UCSD-AML1 (cell line): ENCODE measurements around the gene FGGY.

Experiments
- DNase-seq: peaks from one replicate; lab custom pipeline; 2025; ENCODE audit not compliant: unreplicated experiment; lab: John Stamatoyannopoulos, UW

FGGY gene

DNA sequence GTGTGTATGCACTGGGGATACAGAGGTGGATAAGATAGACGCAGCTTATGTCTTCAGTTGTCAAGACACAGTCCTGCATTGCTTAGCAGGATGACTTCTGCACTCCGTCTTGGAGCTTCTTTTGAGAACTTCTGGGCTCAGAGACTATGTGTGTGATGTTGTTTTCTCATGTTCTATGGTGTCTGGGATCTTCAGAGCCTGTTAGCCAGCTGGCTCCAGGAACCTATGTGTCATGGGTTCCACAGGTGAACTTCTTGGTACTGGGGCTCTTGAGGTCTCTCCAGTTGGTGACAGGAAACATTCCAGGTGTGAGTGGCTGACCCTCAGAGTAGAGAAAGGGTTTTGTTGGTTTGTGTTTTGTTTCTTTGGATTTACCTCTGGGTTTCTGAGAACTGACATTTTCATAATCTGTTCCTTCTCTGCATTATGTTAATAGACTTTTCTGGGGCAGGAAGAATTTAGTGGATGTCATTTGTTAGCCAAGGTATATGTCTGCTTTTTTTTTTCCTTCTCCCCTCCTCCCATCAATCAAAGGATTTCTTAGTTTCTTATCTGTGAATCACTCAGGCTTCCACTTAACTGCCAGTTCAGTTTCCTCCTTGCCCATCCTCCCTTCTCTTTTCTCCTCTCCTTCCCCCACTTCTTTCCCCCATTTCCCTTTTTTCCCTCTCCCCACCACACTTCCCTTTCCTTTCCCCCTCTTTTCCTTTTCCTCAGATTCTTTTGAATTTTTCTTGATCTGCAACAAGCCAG lies 18.1 kb downstream of the FGGY start:
- no peak for DNase-seq

DNA sequence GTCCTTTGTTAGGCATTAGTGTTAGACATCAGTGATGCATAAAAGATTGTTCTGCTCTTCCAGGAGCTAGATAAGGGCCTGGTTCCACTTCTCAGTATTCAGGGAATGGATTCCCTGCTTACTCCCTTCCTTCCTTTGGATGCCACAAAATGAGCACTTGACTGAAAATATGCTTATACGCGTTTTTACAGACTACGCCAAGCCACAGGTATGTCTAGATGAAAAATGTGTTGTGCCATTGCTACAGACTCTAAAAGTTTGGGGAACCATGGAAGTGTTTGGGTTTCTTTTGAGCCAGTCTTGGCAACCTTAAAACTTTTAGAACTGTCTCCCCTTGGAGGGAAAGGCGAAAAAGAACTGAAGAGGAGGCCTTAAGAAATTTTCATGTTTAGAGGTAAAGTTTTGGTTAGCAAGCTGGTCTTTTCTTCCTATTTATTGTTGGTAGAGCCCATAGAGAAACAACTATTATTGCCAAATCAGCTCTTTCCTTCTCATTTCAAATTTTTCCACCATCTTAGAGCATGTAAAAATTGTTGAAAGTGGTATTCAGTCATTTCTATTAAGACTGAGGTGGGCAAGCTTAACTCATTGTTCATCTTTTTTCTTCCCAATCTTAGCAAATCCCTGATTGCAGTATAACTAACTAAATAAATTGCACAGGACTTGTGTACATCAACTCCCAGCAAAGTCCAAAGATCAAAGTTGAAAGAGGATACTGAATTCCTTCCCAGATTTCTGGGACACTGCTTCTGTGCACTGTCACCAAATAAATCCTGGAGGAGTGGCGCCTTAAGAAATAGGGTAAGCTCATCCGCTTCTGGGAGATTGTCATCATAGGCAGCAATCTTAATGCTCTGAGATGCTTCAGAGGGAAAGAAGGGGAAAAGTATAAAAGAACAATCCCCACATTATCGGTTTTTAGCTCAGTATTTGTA lies 18.9 kb downstream of the FGGY start:
- no peak for DNase-seq

DNA sequence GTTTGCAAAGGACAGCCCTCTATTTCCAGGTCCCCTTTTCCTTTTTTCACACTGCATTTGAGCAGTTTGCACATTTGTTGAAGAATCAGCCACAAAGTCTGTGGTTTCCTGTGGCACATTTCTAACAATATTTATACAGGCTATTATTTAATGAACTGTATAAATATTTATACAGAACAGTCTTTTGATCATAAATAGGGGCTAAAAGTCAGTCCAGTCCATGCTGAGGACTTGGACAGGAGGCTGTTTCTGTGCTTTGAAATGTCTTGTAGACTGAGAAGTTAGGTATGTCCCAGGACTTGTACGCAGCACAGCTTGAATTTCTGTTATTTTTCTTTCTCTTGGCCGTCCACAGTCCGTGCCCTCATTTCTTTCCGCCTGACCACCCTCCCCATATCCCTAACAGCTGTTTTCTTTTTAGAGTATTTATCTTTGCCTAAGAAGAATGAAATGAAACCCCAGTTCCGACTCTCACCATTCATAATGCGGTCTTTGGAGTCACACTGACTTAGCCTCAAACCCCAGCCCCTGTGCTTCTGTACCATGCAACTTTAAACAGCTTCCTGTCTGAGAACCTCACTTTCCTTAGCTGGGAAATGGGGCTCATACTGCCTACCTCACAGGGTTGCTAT lies 19.7 kb downstream of the FGGY start:
- no peak for DNase-seq

DNA sequence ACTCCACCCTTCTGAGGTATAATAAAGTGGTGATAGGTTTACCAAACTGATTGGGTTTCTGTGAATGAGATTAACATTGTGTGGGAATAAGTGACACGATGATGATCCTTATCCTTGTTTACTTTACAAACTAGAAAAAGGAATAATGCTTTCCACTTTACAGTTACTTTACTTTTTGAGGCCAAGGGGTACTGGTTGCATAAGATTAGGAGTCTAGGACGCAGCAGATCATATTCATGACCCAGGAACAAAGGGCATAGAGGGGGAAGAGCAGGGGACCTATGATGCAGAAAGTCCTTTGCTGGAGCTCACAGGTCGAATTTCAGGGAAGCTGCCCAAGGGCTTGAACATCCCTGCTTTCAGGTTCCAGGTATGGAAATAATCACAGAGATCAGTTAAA lies 20.4 kb downstream of the FGGY start:
- DNase-seq = no peak

DNA sequence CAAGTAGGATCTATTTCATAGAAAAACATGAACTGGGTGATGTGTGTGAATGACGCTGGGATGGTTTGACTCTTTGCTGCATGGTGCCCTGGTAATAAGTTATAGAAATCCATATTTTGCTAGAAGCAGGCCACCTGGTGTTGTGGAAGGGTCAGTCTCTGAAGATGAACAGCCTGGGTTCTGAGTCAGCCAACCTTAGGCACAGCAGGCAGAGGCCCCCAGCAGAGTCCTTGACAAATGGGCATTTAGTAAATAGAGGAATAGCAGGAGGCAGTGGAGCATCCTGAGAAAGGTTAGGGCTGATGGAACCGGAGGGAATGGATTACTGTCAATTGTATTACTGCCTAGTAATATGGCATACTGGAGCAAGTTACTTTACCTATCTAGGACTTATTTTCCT lies 20.9 kb downstream of the FGGY start:
- DNase-seq = no peak

DNA sequence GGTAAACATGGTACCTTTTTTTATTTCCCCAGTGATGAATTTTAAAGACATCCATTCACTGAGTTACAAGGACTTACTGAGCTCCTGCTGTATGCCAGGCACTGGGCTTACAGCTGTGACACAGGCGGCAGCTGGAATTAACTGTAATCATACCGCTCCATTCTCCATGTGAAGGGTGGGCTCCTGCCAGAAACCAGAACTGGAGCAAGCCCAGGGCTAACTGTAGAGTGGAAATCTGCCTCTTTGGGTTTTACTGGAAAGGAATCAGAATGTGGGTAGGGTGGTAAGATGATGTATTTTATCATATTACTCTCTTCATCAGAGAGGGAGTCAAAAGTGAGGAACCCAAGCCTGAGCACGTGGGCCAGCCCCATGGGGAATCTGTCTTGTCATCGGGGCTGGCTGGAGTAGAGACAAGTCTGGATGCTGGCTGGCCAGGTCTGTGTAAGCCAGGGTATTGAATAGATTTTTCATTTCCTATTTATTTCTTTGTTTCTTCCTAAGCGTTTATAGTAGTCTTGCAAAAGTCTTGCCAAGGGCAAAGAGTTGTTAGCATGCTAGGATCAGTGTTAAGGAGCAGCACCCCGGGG lies 21.5 kb downstream of the FGGY start:
- DNase-seq = no peak

DNA sequence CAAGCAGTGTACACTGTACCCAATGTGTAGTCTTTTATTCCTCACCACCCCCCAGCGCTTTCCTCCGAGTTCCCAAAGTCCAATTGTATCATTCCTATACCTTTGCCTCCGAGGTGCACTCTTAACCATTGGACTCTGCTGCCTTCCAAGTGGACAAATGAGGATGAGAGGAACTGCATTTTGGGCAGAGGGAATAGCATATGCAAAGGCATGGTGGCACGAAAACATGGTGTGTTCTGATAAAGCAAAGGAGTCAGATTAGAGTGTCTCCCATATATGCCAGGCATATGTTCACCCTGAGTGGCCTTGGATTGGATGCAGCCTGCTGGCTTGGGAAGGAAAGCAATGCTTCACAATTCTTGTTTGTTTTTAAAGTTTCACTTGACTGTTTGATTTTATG lies 25.5 kb downstream of the FGGY start:
- DNase-seq = no peak

DNA sequence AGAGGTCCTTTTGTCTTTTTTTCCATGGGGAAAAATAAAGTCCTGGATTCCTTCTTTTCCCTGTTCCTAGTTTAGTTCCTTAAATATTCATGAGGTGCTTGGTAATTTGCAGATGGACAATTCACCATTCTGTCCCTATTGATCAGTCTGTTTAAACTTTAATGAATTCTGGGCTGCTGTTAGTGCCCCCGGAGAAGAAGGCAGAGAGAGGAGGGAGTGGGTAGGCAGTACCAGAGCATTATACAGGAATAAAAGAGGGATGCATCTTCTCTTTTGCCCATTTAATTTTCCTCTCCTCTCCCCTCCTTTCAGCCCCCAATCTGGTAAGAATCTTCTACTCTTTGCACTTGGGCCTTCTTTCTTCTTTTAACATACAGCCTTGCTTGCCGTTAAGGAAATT lies 25.9 kb downstream of the FGGY start:
- DNase-seq = no peak

DNA sequence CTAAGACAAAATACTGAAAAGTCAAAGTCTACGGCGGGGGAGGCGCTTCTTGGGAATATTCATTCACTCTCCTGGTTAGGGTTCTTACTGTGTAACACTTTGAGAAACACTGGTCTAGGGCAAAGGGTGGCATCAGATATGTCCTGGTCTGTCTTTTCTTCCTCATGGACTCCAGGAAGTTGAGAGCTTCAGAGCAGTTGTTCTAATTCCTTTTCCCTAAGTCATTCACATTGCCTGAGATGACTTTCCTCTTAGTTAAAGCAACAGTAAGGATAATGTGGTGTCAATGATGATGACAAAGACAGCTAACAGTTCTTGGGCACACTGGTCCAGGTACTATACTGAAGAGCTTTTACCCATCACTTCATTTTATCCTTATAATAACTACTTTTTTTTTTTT lies 27.0 kb downstream of the FGGY start:
- no peak for DNase-seq

DNA sequence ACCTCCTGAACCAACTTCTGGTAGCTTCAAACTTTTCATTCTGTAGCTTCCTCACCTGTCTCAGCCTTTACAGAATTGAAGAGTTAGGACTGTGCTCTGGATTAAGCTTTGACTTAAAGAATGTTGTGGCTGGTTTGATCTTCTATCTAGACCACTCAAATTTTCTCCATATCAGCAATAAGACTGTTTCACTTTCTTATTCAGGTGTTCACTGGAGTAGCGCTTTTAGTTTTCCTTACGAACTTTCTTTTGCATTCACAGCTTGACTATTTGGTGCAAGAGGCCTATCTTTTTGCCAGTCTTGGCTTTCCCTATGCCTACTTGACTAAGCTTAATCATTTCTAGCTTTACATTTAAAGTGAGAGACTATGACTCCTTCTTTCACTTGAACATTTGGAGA lies 31.5 kb downstream of the FGGY start:
- DNase-seq = no peak

DNA sequence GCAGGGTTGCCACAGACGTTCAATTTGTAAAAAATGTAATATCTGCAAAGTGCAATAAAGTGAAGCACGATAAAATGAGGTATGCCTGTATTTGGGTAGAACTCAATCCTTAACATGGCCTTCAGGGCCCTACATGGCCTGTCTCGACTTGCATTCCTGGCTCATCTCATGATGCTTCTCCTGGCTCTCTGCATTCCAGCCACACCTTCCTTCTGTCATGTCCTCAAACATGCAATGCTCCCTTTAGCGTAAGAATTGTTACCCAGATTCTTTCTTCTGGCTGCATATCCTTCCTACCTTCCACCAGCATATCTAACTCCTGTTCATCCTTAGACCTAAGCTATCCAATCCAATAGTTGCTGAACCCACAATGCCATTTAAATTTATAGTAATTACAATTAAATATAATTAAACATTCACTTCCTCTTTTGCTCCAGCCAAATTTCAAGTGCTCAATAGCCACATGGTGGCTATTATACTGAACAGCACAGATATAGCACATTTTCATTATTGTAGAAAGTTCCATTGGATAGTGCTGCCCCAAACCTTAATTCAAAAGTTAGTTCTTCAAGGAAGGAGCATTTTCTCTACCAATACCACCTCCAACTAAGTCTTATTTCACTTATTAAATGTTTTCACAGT lies 32.6 kb downstream of the FGGY start:
- no peak for DNase-seq

DNA sequence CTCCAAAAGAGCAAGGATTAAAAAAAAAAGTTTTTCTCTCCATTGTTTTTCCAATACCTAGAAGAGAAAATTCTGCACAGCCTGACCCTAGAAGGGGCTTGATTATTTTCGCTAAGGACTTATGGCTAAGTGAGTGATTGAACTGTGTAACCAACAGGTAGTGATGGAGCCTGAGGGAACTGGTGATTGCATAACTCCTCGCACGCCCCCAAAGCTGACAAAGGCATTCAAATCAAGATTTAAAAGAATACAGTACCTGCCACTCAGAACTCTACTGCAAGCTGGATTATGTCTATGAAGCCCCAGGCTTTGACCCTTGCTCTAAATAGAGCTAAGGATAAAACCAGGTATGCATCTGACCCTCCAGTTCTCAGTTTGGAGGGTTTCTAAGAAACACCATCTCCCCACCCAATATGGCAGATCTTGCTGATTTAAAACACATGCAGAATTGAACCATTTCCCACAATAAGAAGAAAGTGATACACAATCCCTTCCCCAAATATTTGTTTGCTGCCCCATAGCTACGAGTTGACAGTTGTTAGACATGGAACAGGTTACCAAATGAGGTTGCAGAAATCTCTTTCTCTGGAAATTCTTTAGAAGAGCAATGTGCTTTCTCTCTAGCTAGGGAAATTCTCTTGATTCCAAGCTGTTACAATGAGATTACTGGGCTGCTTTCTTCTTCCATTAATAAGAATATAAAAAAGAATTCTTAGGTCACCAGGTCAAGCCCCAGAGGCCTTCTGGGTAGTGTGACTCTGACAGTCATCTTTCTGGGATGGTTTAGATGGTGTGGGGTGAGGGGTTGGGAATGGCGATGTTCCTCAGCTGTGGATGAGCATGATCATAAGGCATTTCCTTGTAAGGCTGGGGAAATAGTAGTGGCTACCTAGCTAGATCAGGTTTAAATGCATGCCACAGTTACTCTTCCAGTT lies 35.1 kb downstream of the FGGY start:
- DNase-seq = no peak

DNA sequence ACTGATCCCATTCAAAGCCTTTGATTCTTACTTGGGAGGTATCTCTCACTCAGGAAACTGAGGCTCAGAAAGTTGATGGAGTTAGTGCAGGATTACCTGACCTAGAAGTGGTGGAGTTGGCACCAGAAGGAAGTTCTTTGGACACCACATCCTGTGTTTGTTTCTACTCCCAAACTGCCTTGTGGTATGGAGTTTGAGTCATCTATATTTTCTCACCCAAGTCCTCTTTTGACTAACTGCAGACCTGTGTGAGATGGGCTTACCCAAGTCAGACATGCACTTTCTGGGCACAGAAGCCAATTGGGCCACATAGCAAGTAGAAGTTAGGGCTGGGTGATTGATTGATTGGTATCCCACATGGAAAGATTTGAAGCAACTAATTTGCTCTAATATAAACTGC lies 36.1 kb downstream of the FGGY start:
- peak; percentile 13 for DNase-seq

DNA sequence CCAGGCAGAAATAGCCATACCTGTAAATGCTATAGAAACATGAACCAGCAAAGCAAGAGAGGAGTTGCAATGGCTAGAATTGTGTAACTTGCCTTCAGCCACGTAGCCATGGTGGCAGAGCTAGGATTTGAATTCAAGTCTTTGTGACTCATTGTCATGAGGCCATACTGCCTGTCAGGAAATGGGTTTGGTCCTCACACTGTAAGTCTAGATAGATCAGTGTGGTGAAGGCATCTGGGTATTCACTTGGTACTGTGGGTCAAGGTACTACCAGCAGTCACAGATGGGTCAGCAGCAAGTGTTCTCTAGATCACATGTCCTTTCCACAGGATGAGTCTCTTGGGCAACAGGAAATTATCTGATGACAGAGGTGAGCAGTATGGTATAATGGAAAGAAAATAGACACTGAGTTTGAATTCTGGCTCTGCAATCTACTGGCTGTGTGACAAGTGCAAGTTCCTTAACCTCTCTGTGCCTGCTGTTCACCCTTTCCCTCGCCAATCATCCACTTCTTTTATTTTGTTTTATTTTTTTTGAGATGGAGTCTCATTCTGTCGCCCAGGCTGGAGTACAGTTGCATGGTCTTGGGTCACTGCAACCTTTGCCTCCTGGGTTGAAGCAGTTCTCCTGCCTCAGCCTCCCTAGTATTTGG lies 36.9 kb downstream of the FGGY start:
- DNase-seq = no peak

DNA sequence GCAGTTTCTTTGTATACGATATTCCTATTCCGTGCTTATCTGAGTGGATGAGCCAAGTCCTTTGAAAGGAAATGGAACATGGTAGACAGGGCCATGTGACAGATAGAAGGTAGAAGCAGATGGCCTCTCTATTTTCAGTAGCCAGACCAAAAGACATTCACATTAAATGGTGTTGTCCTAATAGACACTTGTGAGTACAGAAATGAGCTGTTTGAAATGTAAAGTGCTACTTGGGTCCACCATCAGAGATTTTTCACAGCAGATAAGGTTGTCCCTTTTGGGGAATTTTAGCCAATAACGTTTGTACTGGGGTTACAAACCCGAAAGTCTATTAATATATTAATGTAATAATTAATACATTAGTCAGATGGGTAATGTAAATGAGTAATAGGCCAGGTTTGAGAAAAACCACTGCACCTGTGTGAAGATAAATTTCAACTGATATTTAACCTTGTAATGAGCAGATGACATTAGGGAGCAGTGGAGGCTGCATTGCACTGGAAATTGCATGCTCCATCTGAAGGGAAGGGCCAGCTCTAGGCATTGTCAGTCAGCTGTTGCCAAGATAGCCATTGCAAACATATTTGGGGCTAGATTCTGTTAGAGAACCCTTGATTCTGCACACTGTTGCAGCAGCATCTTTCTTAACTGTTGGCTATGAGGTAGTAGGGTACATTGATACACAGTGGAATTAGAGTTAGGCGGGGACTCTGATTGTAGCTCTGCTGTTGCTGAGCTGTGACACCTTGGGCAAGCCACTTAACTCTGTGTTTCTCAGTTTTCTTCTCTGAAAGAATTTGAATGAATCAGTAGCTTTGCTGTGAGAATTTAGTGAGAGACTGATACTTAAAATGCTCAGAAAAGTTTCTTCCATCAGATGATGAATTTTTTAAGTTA lies 43.8 kb downstream of the FGGY start:
- no peak for DNase-seq

DNA sequence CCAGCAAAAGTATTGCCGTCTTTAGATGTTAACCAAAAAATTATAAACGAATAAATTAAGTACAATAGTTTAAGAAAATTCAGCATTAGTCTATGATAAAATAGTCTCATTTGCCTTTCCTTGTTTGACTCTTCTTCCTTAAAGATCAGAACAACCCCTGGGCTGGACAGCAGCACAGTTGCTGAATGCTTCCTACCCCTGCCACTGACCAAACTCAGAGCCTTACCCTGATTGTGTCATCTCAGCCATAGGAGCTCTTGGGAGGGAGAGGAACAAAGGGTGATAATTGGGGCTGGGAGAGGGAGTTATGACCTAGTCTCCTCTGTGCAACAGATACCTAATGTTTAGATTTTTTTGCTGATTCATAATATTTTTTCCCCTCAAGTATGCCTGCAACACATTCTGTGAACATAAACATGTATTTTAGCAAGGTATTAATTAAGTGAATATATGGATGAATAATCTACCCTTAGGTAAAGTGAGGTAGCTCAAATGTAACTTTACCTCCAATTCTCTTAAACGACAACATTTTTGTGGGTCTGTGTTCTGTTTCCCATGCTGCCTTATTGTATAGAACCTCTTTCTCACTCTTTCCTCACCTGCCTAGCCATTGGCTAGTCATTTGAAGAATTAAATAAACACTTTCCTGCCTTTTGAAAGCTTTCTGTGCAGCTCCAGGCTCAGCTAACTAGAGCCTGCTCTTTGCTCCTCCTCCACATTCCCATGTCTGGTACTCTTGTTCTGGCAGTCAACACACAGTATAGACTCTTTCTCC lies 46.1 kb downstream of the FGGY start:
- no peak for DNase-seq

DNA sequence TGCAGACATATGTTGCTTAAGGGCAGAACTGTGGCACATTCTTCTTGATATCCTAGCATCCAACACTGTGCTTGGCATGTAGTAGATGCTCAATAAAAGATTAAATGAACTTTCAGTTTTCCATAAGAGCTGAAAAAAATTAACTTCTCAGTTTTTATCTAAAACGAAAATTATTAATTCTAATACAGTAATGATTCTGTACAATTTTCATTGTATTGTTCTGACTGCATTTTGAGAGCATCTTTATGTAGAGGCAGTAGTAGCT lies 46.6 kb downstream of the FGGY start:
- DNase-seq = no peak

DNA sequence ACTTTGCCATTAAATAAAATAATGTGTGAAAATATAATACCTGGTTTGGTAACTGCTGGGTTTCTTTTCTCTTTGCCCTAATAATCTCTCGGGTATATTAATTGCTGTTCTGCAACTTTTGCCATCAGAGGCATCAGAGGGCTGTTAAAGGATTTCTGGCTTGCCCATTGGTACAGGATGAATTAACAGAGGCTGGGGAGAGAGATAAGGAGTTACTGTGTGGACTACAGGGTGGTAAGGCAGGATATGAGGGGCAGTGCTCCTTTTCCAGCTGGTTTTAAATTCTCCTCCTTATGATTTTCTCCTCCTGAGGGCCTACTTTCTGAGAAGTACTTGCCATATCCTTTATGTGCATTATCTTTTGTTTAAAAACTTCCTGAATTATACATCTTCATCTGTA lies 48.3 kb downstream of the FGGY start:
- no peak for DNase-seq
